K562 (cell line): ENCODE results near the gene ARHGAP29.

Source experiments
- CC2D1A ChIP-seq: fragments of 450-650 bp; IDR thresholded peaks from 2 replicates; pipeline ENCODE4 v1.6.1; 2017; ENCODE audit warnings: mild to moderate bottlenecking
- PRPF4 ChIP-seq: fragments of 200-400 bp; formaldehyde crosslinking; IDR thresholded peaks from one replicate; pipeline ENCODE4 v1.6.1; 2017; ENCODE audit warnings: low read length, low read depth, mild to moderate bottlenecking; ENCODE audit not compliant: insufficient read depth, poor library complexity, severe bottlenecking
- SOX6 ChIP-seq: fragments of 450-650 bp; IDR thresholded peaks from 2 replicates; pipeline ENCODE4 v1.6.1; 2014; ENCODE audit warnings: mild to moderate bottlenecking
- STAT5A ChIP-seq: IDR thresholded peaks from 2 replicates; pipeline ENCODE4 v1.6.1; 2012; ENCODE audit warnings: low read length, inconsistent platforms, borderline replicate concordance

- no peak for TF ChIP-seq STAT5A
- no peak for TF ChIP-seq PRPF4
- TF ChIP-seq CC2D1A = no peak
- TF ChIP-seq SOX6 = no peak
Measured at GRCh38 chr1:94270801-94271203, 33.4 kb upstream of the ARHGAP29 start.
